PFSK-1 (cell line): Measurements from ENCODE around the gene BANP.

Source experiments
- FOXP2 ChIP-seq: optimal IDR thresholded peaks from 2 replicates; pipeline ENCODE3; 2011; ENCODE audit warnings: borderline replicate concordance, control low read depth, inconsistent platforms; ENCODE audit not compliant: insufficient read depth; ENCODE audit errors: extremely low read length, extremely low read depth
- POLR2AphosphoS5 ChIP-seq: IDR thresholded peaks from 2 replicates; pipeline ENCODE4 v1.6.1; 2012; ENCODE audit warnings: low read depth, mild to moderate bottlenecking, control low read depth, low read length, moderate library complexity
- SIN3A ChIP-seq: IDR thresholded peaks from 2 replicates; pipeline ENCODE4 v1.6.1; 2012; ENCODE audit warnings: mild to moderate bottlenecking, low read length, moderate library complexity, borderline replicate concordance; ENCODE audit not compliant: insufficient read depth

DNA sequence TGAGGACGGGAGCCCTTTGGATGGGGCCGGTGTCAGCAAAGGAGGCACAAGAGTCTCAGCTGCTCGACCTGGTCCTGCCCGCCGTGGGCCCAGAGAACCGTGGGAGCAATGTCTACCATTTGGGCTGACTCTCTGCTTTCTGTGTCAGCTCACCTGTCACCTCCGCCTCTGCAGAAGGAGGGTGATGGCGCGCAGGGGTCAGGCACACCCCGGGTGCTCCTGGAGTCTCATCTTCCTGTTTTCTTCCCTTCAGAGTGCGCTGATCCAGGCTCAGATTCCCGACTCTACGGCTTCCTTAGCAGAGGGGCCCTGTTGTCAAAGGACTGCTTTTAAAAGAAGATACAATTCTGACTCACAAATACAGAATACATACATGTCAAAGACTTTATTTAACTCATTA lies 167.1 kb downstream of the BANP start:
- TF ChIP-seq FOXP2 (no peak), POLR2AphosphoS5 (no peak), SIN3A (no peak)
